Esophagus squamous epithelium (tissue), 4 donors: Measurements from ENCODE around the gene PDE2A.

Experiments used
- POLR2A ChIP-seq, 4 donors: fragments of 450-650 bp; IDR thresholded peaks; one replicate each; pipeline ENCODE4 v1.6.1; 2017; ENCODE audit warnings: antibody characterized with exemption in 4 of 4, mild to moderate bottlenecking in 4 of 4, moderate library complexity in 3 of 4
- TF ChIP-seq, protein P1 (sequence below), 6 experiments: fragments of 450-650 bp in 4 of 6; fragments of 200-600 bp in 2 of 6; sonication (generic) in 2 of 6; IDR thresholded peaks; one replicate each; pipeline ENCODE4 v1.5.1; 2016 to 2019; ENCODE audit warnings: antibody characterized with exemption in 6 of 6, mild to moderate bottlenecking in 4 of 6, moderate library complexity in 4 of 6

DNA sequence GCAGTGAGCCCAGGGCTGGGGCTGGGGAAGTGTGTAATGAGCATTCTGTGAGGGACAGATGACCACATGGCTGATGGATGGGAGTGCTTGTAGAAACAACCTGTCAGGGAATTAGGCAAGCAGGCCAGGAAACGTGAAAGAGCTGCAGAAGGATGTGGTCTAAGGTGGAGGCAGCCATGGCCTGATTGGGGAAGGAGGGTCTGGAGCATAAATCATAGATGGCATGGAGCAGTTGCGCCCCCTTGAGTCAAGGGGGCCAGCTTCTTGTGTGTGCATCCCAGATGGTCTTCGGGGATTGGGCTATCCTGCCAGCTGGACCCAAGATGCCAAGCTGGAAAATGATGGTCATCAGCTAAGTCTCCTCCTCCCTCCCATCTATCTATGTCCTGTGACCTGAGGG lies 120.5 kb downstream of the PDE2A start:
- TF ChIP-seq, protein P1, sequence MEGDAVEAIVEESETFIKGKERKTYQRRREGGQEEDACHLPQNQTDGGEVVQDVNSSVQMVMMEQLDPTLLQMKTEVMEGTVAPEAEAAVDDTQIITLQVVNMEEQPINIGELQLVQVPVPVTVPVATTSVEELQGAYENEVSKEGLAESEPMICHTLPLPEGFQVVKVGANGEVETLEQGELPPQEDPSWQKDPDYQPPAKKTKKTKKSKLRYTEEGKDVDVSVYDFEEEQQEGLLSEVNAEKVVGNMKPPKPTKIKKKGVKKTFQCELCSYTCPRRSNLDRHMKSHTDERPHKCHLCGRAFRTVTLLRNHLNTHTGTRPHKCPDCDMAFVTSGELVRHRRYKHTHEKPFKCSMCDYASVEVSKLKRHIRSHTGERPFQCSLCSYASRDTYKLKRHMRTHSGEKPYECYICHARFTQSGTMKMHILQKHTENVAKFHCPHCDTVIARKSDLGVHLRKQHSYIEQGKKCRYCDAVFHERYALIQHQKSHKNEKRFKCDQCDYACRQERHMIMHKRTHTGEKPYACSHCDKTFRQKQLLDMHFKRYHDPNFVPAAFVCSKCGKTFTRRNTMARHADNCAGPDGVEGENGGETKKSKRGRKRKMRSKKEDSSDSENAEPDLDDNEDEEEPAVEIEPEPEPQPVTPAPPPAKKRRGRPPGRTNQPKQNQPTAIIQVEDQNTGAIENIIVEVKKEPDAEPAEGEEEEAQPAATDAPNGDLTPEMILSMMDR (IDR thresholded peaks at IDR 0.05): no peak
- no peak for TF ChIP-seq POLR2A (IDR thresholded peaks at IDR 0.05)
